HepG2 (cell line): ENCODE results near the gene LCP2. TPM values are rescaled to one million over a fixed set of nuclear protein-coding genes. Genes with fewer than 3 reads are reported as not detected.

ENCODE experiments used
- ATAC-seq: fragments of 200-7000 bp; cut with Tn5 transposase; 3 replicates; pipeline ENCODE4 v1.9.1; 2020; ENCODE audit warnings: mild to moderate bottlenecking, moderate library complexity
- BruUV-seq: library from RNA; stranded (reverse); fragments of 400-500 nt; replicated peaks from 2 replicates; lab custom pipeline; 2021; lab: Mats Ljungman, UMichigan
- CTCF ChIA-PET: fragments of 300-600 bp; formaldehyde crosslinking; extraction: SDS; loops from one replicate; lab custom pipeline; 2021; ENCODE audit warnings: low total read pairs, inconsistent platforms, low intra/inter-chr PET ratio; lab: Yijun Ruan, JAX
- POLR2A ChIA-PET: fragments of 350-600 bp; sonication (Branson Sonifier 250); formaldehyde crosslinking; loops from one replicate; lab custom pipeline; 2020; ENCODE audit warnings: antibody characterized with exemption, inconsistent platforms; lab: Yijun Ruan, JAX
- DNase-seq: peaks from one replicate; pipeline ENCODE4 v3.0.0-alpha.2; 2015; ENCODE audit warnings: low spot score
- FAIRE-seq: peaks from 3 replicates; lab custom pipeline; 2011; peaks lifted over from hg19 to GRCh38; lab: Jason Lieb, UNC
- H2AFZ ChIP-seq: one replicate; pipeline ENCODE4 v1.6.1; 2011; ENCODE audit warnings: low read length, inconsistent platforms
- H3K27ac ChIP-seq: fragments of 300-600 bp; 3 replicates; pipeline ENCODE4 v1.8.0; 2011; ENCODE audit warnings: mixed run types, mild to moderate bottlenecking, mixed read lengths, low read length, inconsistent platforms; ENCODE audit not compliant: insufficient read depth; ENCODE audit errors: extremely low read length
- H3K27me3 ChIP-seq, 2 experiments: fragments of 200-600 bp in 1 of 2; 2 replicates in 1 of 2; 3 replicates in 1 of 2; pipeline versions ENCODE4 v1.6.0 to v1.8.0; 2011; ENCODE audit warnings: low read length in 2 of 2, mild to moderate bottlenecking in 2 of 2, moderate library complexity in 2 of 2, inconsistent platforms in 1 of 2; ENCODE audit not compliant: insufficient read depth in 2 of 2, control insufficient read depth in 1 of 2
- H3K36me3 ChIP-seq, 2 experiments: fragments of 200-600 bp in 1 of 2; replicated peaks in 1 of 2; 2 replicates in 1 of 2; 3 replicates in 1 of 2; pipeline versions ENCODE4 v1.5.1 to v1.8.0; 2011; ENCODE audit warnings: low read length in 2 of 2, inconsistent platforms in 1 of 2; ENCODE audit not compliant: insufficient read depth in 2 of 2, control insufficient read depth in 1 of 2
- H3K4me1 ChIP-seq: 2 replicates; pipeline ENCODE4 v1.5.1; 2012; ENCODE audit warnings: low read length, inconsistent platforms; ENCODE audit not compliant: insufficient read depth
- H3K4me2 ChIP-seq: 2 replicates; pipeline ENCODE4 v1.6.0; 2011; ENCODE audit warnings: low read depth, low read length, inconsistent platforms
- H3K4me3 ChIP-seq, 3 experiments: fragments of 200-600 bp in 1 of 3; sonication (generic), shearing (Covaris generic) in 1 of 3; replicated peaks in 1 of 3; 2 replicates each; pipeline ENCODE4 v1.5.1; 2011 to 2016; ENCODE audit warnings: low read length in 3 of 3, inconsistent platforms in 2 of 3, low read depth in 2 of 3, mild to moderate bottlenecking in 2 of 3, control low read depth in 1 of 3, mixed read lengths in 1 of 3; ENCODE audit not compliant: insufficient read depth in 1 of 3
- H3K79me2 ChIP-seq: one replicate; pipeline ENCODE4 v1.6.1; 2011; ENCODE audit warnings: low read length, inconsistent platforms; ENCODE audit not compliant: insufficient read depth
- H3K9ac ChIP-seq: 2 replicates; pipeline ENCODE4 v1.6.0; 2011; ENCODE audit warnings: mild to moderate bottlenecking, low read depth, low read length, inconsistent platforms; ENCODE audit not compliant: insufficient read depth
- H3K9me3 ChIP-seq: 2 replicates; pipeline ENCODE4 v1.5.1; 2012; ENCODE audit warnings: mild to moderate bottlenecking, low read length
- H4K20me1 ChIP-seq: 2 replicates; pipeline ENCODE4 v1.6.0; 2011; ENCODE audit warnings: inconsistent platforms, mild to moderate bottlenecking, low read length, moderate library complexity; ENCODE audit not compliant: insufficient read depth
- DR1 ChIP-seq: sonication (generic); formaldehyde crosslinking; IDR thresholded peaks from 2 replicates; pipeline ENCODE4 v1.8.0; 2021; ENCODE audit warnings: mild to moderate bottlenecking, missing genetic modification reagents, inconsistent platforms
- HES4 ChIP-seq: sonication (generic); formaldehyde crosslinking; IDR thresholded peaks from 2 replicates; pipeline ENCODE4 v1.9.0; 2021; ENCODE audit warnings: mild to moderate bottlenecking, missing genetic modification reagents, borderline replicate concordance
- HOXA3 ChIP-seq: sonication (generic); formaldehyde crosslinking; IDR thresholded peaks from 2 replicates; pipeline ENCODE4 v1.5.0; 2020; ENCODE audit warnings: missing genetic modification reagents
- NFRKB ChIP-seq: fragments of 450-650 bp; IDR thresholded peaks from 2 replicates; pipeline ENCODE4 v1.6.1; 2017
- POLR2AphosphoS5 ChIP-seq: IDR thresholded peaks from 2 replicates; pipeline ENCODE4 v1.6.1; 2012; ENCODE audit warnings: low read depth, low read length
- TP53 ChIP-seq: sonication (generic); formaldehyde crosslinking; conservative IDR thresholded peaks from 2 replicates; pipeline ENCODE4 v1.4.0; 2020; ENCODE audit warnings: missing genetic modification reagents
- ZNF17 ChIP-seq: sonication (generic); formaldehyde crosslinking; IDR thresholded peaks from 2 replicates; pipeline ENCODE4 v1.5.0; 2020; ENCODE audit warnings: mild to moderate bottlenecking, missing genetic modification reagents
- ZNF451 ChIP-seq: sonication (generic); formaldehyde crosslinking; IDR thresholded peaks from 2 replicates; pipeline ENCODE4 v1.5.0; 2020; ENCODE audit warnings: mild to moderate bottlenecking, missing genetic modification reagents
- ZXDC ChIP-seq: sonication (generic); formaldehyde crosslinking; IDR thresholded peaks from 2 replicates; pipeline ENCODE4 v1.5.0; 2020; ENCODE audit warnings: mild to moderate bottlenecking, missing genetic modification reagents
- WGBS: methylation state at CpG from one replicate; pipeline ENCODE4 v1.1.6; 2017; ENCODE audit warnings: low lambda C conversion rate; 5-methylcytosine and 5-hydroxymethylcytosine counted together
- in situ Hi-C: cut with HindIII; loops from 2 replicates; pipeline ENCODE4 v1.10.0; 2017; ENCODE audit warnings: low pct_unique_long_range_greater_than_20kb; ENCODE audit not compliant: extremely low pct_ligation_motif_present
- intact Hi-C: fragments of 100-400 bp; cut with micrococcal nuclease; formaldehyde crosslinking; loops from one replicate; pipeline ENCODE4 v1.10.0; 2022; ENCODE audit not compliant: unreplicated experiment
- polyA plus RNA-seq, 8 experiments: library from polyadenylated mRNA; depleted of rRNA in 3 of 8; stranded (reverse) in 7 of 8; unstranded in 1 of 8; fragments of >200 nt; fragmentation: Illumina TruSeq in 4 of 8; extraction: Trizol in 4 of 8; gene quantifications; 2 replicates each; pipeline versions ENCODE4 v1.2.1 to v1.2.3, GENCODE V29; 2011 to 2016; ENCODE audit warnings: low read depth in 4 of 8, missing spikeins in 1 of 8, mixed read lengths in 1 of 8; ENCODE audit not compliant: insufficient read depth in 1 of 8
- total RNA-seq, 5 experiments: library from RNA; depleted of rRNA; stranded (reverse); fragments of >200 nt; fragmentation: Illumina TruSeq; extraction: Trizol; gene quantifications; 2 replicates each; pipeline ENCODE4 v1.2.3, GENCODE V29; 2016; ENCODE audit warnings: low read depth in 1 of 5
- TF ChIP-seq, protein P1 (sequence below): IDR thresholded peaks from 2 replicates; pipeline ENCODE4 v1.6.1; 2016; ENCODE audit warnings: mild to moderate bottlenecking

Gene LCP2
- total and polyA plus RNA-seq, 2 of the 13 experiments (the other 11 are each of a cell fraction or from before 2014, with no cell fraction given), result not detected

- TF ChIP-seq POLR2AphosphoS5, result no peak
- TF ChIP-seq, protein P1, sequence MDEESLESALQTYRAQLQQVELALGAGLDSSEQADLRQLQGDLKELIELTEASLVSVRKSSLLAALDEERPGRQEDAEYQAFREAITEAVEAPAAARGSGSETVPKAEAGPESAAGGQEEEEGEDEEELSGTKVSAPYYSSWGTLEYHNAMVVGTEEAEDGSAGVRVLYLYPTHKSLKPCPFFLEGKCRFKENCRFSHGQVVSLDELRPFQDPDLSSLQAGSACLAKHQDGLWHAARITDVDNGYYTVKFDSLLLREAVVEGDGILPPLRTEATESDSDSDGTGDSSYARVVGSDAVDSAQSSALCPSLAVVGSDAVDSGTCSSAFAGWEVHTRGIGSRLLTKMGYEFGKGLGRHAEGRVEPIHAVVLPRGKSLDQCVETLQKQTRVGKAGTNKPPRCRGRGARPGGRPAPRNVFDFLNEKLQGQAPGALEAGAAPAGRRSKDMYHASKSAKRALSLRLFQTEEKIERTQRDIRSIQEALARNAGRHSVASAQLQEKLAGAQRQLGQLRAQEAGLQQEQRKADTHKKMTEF (CRISPR knock-in tag), result no peak
- TF ChIP-seq ZXDC (CRISPR knock-in tag), result no peak
- TF ChIP-seq ZNF451 (CRISPR knock-in tag), result no peak
These were observed 40.7 kb upstream of the LCP2 start (continued) for GRCh38 chr5:170338291-170338690.

DNA sequence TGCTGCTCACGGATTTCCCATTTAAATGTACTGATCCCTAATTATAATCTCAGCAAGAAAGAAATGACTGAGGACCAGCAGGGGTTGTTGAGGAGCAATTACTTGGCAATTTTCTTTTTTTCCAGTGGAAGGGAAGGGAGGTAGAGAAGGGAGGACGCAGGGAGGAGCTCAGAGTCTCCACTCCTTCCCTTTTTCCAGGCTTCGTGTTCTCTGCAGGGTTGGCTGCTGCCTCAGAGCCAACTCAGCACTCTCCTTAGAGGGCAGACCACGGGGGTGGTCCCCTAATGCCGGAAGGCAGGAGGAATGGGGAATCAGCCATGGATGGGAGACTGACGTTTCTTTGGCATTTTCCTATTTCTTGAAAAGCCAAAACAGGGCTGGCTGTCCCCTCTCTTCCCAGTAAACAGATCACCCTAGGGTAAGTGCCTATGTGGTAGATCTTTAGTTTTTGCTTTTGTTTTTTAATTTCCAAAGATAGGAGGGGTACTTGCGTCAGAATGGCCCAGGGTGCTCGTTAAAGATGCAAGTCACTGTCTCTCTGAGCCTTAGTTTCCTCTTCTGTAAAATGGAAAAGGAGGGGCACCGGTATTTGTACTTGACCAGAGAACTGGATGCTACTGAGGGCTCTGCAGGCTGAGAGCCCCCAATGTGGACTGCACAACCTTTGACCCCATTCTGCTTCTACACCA lies 39.6 kb upstream of the LCP2 start:
- Histone ChIP-seq H3K9ac (no peak overlapping the region), H3K79me2 (no peaks in the 10 kb centered on the region), H3K27me3 (peaks cover 1 to 3% of the 10 kb centered on the region in 2 experiments; a peak in 2 of 5 replicates), H3K4me2 (no peak overlapping the region), H3K27ac (no peak overlapping the region), H2AFZ (no peak overlapping the region), H4K20me1 (no peaks in the 10 kb centered on the region), H3K4me1 (no peaks in the 10 kb centered on the region), H3K4me3 (no peak overlapping the region), H3K36me3 (no peaks in the 10 kb centered on the region), H3K9me3 (no peaks in the 10 kb centered on the region)
- CTCF ChIA-PET, result no interaction called here
- intact Hi-C loops (no loop called here), in situ Hi-C loops (no loop called here)
- DNase-seq (no peak), ATAC-seq (no peak), FAIRE-seq (no peak)
- POLR2A ChIA-PET, result no interaction called here
- no peak for TF ChIP-seq DR1 (CRISPR knock-in tag)
- TF ChIP-seq ZNF17 (CRISPR knock-in tag), result no peak
- no peak for TF ChIP-seq NFRKB
- no peak for TF ChIP-seq TP53 (CRISPR knock-in tag)
- no peak for TF ChIP-seq HOXA3
- TF ChIP-seq HES4 (CRISPR knock-in tag), result no peak
- 0% methylated on average over 9 of the region's 9 CpGs for WGBS
- no TSS peak for BruUV-seq
